Right cardiac atrium (tissue), 5 donors: ENCODE data around the gene ATP6V1B1. TPM values are rescaled to one million over a fixed set of nuclear protein-coding genes. Genes with fewer than 3 reads are reported as not detected.
"Not testable (repeated sequence)": the region's sequence is repeated elsewhere in the genome, so short reads cannot be mapped to it uniquely, and the experiment has no call there.

Experiments
- ATAC-seq, 2 donors: fragments of 200-7000 bp; cut with Tn5 transposase; one replicate each; pipeline versions ENCODE4 v1.8.0 to v1.9.1; 2020; ENCODE audit warnings: moderate library complexity in 2 of 2, mild to moderate bottlenecking in 1 of 2
- DNase-seq, 3 donors: peaks; one replicate each; pipeline ENCODE4 v3.0.0-alpha.2; 2020
- H3K27ac ChIP-seq: one replicate; pipeline ENCODE4 v1.5.1; 2013; ENCODE audit warnings: mild to moderate bottlenecking, low read length, control low read depth, moderate library complexity
- H3K27me3 ChIP-seq: one replicate; pipeline ENCODE4 v1.6.1; 2013; ENCODE audit not compliant: control insufficient read depth, insufficient read depth
- H3K4me1 ChIP-seq: one replicate; pipeline ENCODE4 v1.6.1; 2013; ENCODE audit warnings: low read length; ENCODE audit not compliant: control insufficient read depth, insufficient read depth
- H3K4me3 ChIP-seq: one replicate; pipeline ENCODE4 v1.5.1; 2013; ENCODE audit warnings: low read length, control low read depth
- H3K9me3 ChIP-seq: one replicate; pipeline ENCODE4 v1.6.1; 2013; ENCODE audit warnings: low read length; ENCODE audit not compliant: control insufficient read depth
- WGBS: extraction: QIAGEN DNeasy Blood & Tissue Kit; methylation state at CpG from one replicate; pipeline ENCODE4 v1.1.7; 2013; 5-methylcytosine and 5-hydroxymethylcytosine counted together
- intact Hi-C, 4 donors: fragments of 100-400 bp; cut with DNase I; formaldehyde crosslinking; loops; one replicate each; pipeline versions ENCODE4 v1.11.0 to v1.14.0; 2022 to 2023
- polyA plus RNA-seq: library from polyadenylated mRNA; stranded (reverse); fragments of 200-250 nt; gene quantifications from one replicate; pipeline ENCODE4 v1.2.3, GENCODE V29; 2013
- total RNA-seq, 4 donors: library from RNA; stranded (reverse); fragmentation: NEBNext Ultra II Directional; extraction: Animal tissue kit (Norgen Biotek cat#: 25700); gene quantifications; one replicate each; pipeline ENCODE4 v1.2.1, GENCODE V29; 2021
- donor health status: healthy with polysubstance abuse.
- donor health status: DM: no; HTN: yes; CAD: no.
- donor health status: DM: no; HTN: no; CAD: no.
- donor health status: DM: no; HTN: yes; CAD: no; lungs with severe emphysema.
- donor health status: DM: yes; HTN: yes; CAD: no.

ATP6V1B1 gene
- total and polyA plus RNA-seq, 5 donors = 0.26 to 0.93 (median 0.84) TPM; not detected in 2

- Histone ChIP-seq H3K27me3 (no peaks in the 10 kb centered on the region), H3K27ac (no peak overlapping the region), H3K4me1 (no peaks in the 10 kb centered on the region), H3K4me3 (no peak overlapping the region), H3K9me3 (no peaks in the 10 kb centered on the region)
- 76% methylated on average over 6 of the region's 6 CpGs for WGBS
- ATAC-seq (no peak), DNase-seq (no peak)
- intact Hi-C loops = no loop called here
Observed at GRCh38 chr2:71004857-71005256, 69.2 kb downstream of the ATP6V1B1 start.

- H3K27ac ChIP-seq = no peak overlapping the region
- no peaks in the 10 kb centered on the region for H3K4me1 ChIP-seq
- ATAC-seq (no peak), DNase-seq (no peak)
- no peaks in the 10 kb centered on the region for H3K9me3 ChIP-seq
- intact Hi-C loops = no loop called here
- no peak overlapping the region for H3K4me3 ChIP-seq
- H3K27me3 ChIP-seq = no peaks in the 10 kb centered on the region
- 73% methylated on average over 10 of the region's 10 CpGs for WGBS
Observed at GRCh38 chr2:71005271-71006202, 69.8 kb downstream of the ATP6V1B1 start.

- 56% methylated on average over 2 of the region's 2 CpGs for WGBS
- Histone ChIP-seq H3K4me1 (no peaks in the 10 kb centered on the region), H3K4me3 (no peak overlapping the region), H3K27me3 (no peaks in the 10 kb centered on the region), H3K9me3 (no peaks in the 10 kb centered on the region), H3K27ac (no peak overlapping the region)
- intact Hi-C loops = no loop called here
- DNase-seq (no peak), ATAC-seq (no peak)
Observed at GRCh38 chr2:71006323-71006722, 70.6 kb downstream of the ATP6V1B1 start.

GRCh38 chr2:71006955-71007799 is 71.5 kb downstream of the ATP6V1B1 start:
- intact Hi-C loops = no loop called here
- ATAC-seq (no peak), DNase-seq (no peak)
- no peak overlapping the region for H3K27ac ChIP-seq
- no peaks in the 10 kb centered on the region for H3K27me3 ChIP-seq
- H3K4me3 ChIP-seq = no peak overlapping the region
- no peaks in the 10 kb centered on the region for H3K9me3 ChIP-seq
- 85% methylated on average over 5 of the region's 5 CpGs for WGBS
- H3K4me1 ChIP-seq = no peaks in the 10 kb centered on the region

- Histone ChIP-seq H3K4me1 (no peaks in the 10 kb centered on the region), H3K27me3 (no peaks in the 10 kb centered on the region), H3K4me3 (no peak overlapping the region), H3K27ac (no peak overlapping the region), H3K9me3 (no peaks in the 10 kb centered on the region)
- WGBS = 90% methylated on average over 13 of the region's 13 CpGs
- DNase-seq (no peak), ATAC-seq (no peak)
- intact Hi-C loops = no loop called here
Observed at GRCh38 chr2:71008342-71008741, 72.6 kb downstream of the ATP6V1B1 start.

- intact Hi-C loops, DNase-seq, H3K4me3 ChIP-seq, H3K4me1 ChIP-seq, ATAC-seq, H3K27ac ChIP-seq, H3K27me3 ChIP-seq, H3K9me3 ChIP-seq: not testable (repeated sequence)
- WGBS = 29% methylated on average over 6 of the region's 6 CpGs
Observed at GRCh38 chr2:71011786-71012185, 76.1 kb downstream of the ATP6V1B1 start.

Other genes with a start within 250 kb of the ATP6V1B1 start
- gene ADD2, start 167.7 kb upstream of the ATP6V1B1 start, total RNA-seq = 1 to 10 TPM in 1 of 4 donors, under 1 TPM in 3; 0.40 to 1.3 (median 0.60) TPM
- gene ADD2, start 167.7 kb upstream of the ATP6V1B1 start, polyA plus RNA-seq = 0.45 TPM
- gene FIGLA, start 145.3 kb upstream of the ATP6V1B1 start, total RNA-seq = not detected
- gene FIGLA, start 145.3 kb upstream of the ATP6V1B1 start, polyA plus RNA-seq = not detected
- under 1 TPM in 3 of 4 donors, not detected in 1; 0.12 to 0.40 (median 0.17) TPM for gene CLEC4F, start 115.3 kb upstream of the ATP6V1B1 start, total RNA-seq
- 0.36 TPM for gene CLEC4F, start 115.3 kb upstream of the ATP6V1B1 start, polyA plus RNA-seq
- under 1 TPM in 3 of 4 donors, not detected in 1; 0.20 to 0.23 (median 0.21) TPM for gene CD207, start 100.1 kb upstream of the ATP6V1B1 start, total RNA-seq
- 0.18 TPM for gene CD207, start 100.1 kb upstream of the ATP6V1B1 start, polyA plus RNA-seq
- gene VAX2, start 35.3 kb upstream of the ATP6V1B1 start, total RNA-seq = 1 to 10 TPM in 1 of 4 donors, under 1 TPM in 2, not detected in 1; 0.37 to 1.0 (median 0.65) TPM
- gene VAX2, start 35.3 kb upstream of the ATP6V1B1 start, polyA plus RNA-seq = 1.2 TPM
- gene ANKRD53, start 42.7 kb downstream of the ATP6V1B1 start, total RNA-seq = 1 to 10 TPM in 3 of 4 donors, under 1 TPM in 1; 0.71 to 3.1 (median 1.1) TPM
- 1.3 TPM for gene ANKRD53, start 42.7 kb downstream of the ATP6V1B1 start, polyA plus RNA-seq
- 10 to 100 TPM; 43.4 to 59.4 (median 51.0) TPM for gene TEX261, start 59.0 kb downstream of the ATP6V1B1 start, total RNA-seq
- 37.7 TPM for gene TEX261, start 59.0 kb downstream of the ATP6V1B1 start, polyA plus RNA-seq
- gene NAGK, start 132.7 kb downstream of the ATP6V1B1 start, total RNA-seq = 10 to 100 TPM; 50.1 to 63.1 (median 57.8) TPM
- 53.5 TPM for gene NAGK, start 132.7 kb downstream of the ATP6V1B1 start, polyA plus RNA-seq
- gene MCEE, start 194.3 kb downstream of the ATP6V1B1 start, total RNA-seq = 10 to 100 TPM; 25.0 to 32.6 (median 28.8) TPM
- gene MCEE, start 194.3 kb downstream of the ATP6V1B1 start, polyA plus RNA-seq = 44.2 TPM
- 10 to 100 TPM; 19.1 to 22.3 (median 21.2) TPM for gene MPHOSPH10, start 194.7 kb downstream of the ATP6V1B1 start, total RNA-seq
- gene MPHOSPH10, start 194.7 kb downstream of the ATP6V1B1 start, polyA plus RNA-seq = 23.4 TPM